GM04504 (cell line): ENCODE results near the gene WHRN.

ENCODE experiments used
- DNase-seq: peaks from one replicate; pipeline ENCODE4 v3.0.0-alpha.2; 2012; ENCODE audit warnings: low read depth

The WHRN gene

DNA sequence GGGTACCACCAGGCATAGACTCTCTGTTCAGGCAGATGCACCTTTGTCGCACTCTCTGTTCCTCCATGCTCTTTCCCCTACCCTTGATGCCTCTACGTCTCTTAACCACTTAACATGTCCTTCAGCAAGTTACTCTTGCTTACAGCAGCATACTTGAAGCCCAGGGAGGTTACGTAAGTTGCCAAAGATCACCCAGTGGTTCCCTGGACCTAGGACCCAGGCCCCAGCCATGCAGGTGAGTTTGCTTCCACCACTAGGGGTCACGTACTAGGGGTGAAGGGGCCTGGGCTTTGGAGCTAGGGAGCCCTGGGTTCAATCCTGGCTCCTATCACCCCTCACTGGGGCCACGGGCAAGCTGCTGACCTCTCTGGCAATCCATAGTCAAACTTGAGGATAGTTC is 126.4 kb downstream of the WHRN start:
- DNase-seq = no peak

- DNase-seq = no peak
Measured at GRCh38 chr9:114378016-114378415, 127.3 kb downstream of the WHRN start.

- DNase-seq = no peak
Measured at GRCh38 chr9:114376586-114377445, 128.5 kb downstream of the WHRN start.

- DNase-seq = no peak
Measured at GRCh38 chr9:114375386-114376175, 129.7 kb downstream of the WHRN start.

DNA sequence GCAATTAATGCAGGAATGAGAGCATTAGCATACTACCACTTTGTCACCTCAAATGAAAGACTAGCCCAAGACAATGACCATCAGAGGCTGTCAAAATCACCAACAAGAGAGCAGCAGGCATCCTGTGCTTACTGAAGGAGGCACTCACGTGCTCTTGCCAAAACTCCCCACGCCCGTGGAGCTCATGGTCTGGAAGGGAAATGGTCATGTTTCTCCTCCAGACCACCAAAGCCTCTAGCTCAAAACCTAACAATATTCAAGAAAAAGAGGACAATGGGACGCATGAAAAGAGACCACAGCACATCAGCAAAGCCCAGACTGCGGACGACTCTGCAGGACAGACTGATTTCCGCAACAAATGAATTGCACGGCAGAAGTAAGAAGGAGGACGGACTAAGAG is 130.3 kb downstream of the WHRN start:
- DNase-seq = no peak

GRCh38 chr9:114373960-114374730 is 131.1 kb downstream of the WHRN start:
- DNase-seq = no peak

- no peak for DNase-seq
Measured at GRCh38 chr9:114372921-114373448, 132.3 kb downstream of the WHRN start.

- DNase-seq = no peak
Measured at GRCh38 chr9:114371973-114372917, 133.0 kb downstream of the WHRN start.

- no peak for DNase-seq
Measured at GRCh38 chr9:114371343-114371944, 133.8 kb downstream of the WHRN start.

DNA sequence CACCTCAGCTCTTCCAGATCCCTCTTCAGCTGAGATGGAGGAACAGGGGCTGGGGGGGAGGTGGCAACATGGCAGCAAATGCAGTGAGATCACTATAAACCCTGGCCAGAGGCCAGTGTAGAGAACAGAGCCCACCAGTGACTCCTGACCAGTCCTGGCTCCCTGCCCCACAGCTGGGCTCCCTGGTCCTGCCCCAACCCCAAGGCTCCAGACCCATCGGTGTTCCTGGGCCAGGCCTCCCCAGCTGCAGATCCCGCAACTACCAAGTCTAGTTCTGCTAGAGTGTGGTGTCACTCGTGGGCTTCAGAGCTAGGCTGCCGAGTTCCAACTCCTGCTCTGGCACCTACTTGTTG is 134.3 kb downstream of the WHRN start:
- no peak for DNase-seq

- no peak for DNase-seq
Measured at GRCh38 chr9:114370251-114370967, 134.9 kb downstream of the WHRN start.

- DNase-seq = no peak
Measured at GRCh38 chr9:114369216-114370130, 135.8 kb downstream of the WHRN start.

DNA sequence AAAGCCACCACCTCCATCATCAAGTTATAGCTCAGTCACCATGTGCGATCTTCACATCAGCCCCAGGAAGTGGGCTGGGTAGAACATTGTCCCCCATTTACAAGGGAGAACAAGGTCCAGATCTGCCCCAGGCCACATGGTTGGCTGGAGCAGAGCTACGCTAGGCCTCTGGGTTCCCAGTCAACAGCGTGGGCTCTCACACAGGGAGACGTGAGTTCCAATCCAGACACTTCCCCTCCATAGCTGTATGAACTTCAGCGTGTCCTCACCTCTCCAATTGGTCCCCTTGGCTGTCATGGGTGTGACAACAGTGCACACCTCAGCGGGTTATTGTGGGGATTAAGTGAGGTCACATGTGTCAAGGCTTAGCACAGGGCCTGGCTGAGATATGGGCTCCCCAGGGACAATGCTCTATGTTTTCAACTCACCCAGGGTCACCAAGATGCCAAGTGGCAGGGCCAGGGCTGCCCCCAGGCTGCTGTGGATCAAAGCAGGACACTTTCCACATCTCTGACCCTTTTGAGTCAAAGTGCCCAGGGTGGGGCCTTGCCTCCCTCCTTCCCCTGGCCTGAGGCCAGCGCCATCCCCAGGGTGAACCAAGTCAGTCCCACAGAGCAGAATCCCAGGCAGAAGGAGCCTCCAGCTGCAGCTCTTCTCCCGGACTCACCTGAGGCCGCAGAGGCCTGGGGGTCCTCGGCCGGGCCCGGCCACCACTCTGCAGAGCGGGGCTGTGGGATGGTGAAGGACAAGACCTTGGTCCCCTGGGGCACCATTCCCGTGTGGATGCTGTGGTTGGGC is 137.3 kb downstream of the WHRN start:
- DNase-seq = no peak

- DNase-seq = no peak
Measured at GRCh38 chr9:114367366-114367765, 137.9 kb downstream of the WHRN start.

- peak; percentile 71 for DNase-seq
Measured at GRCh38 chr9:114366334-114367128, 138.7 kb downstream of the WHRN start.

- no peak for DNase-seq
Measured at GRCh38 chr9:114365194-114365593, 140.1 kb downstream of the WHRN start.
